Sigmoid colon (tissue), 7 donors: ENCODE results near the gene DENND2A. TPM values are rescaled to one million over a fixed set of nuclear protein-coding genes. Genes with fewer than 3 reads are reported as not detected.
"Not testable (repeated sequence)": the region's sequence is repeated elsewhere in the genome, so short reads cannot be mapped to it uniquely, and the experiment has no call there.

Source experiments
- DNase-seq: peaks from one replicate; pipeline ENCODE4 v3.0.0-alpha.2; 2019
- H3K27ac ChIP-seq, 4 donors: fragments of 200-600 bp; sonication (generic); one replicate each; pipeline ENCODE4 v1.5.1; 2016 to 2019; ENCODE audit warnings: mild to moderate bottlenecking in 1 of 4
- H3K27me3 ChIP-seq, 3 donors: fragments of 200-600 bp; sonication (generic); one replicate each; pipeline ENCODE4 v1.5.1; 2019; ENCODE audit warnings: mild to moderate bottlenecking in 1 of 3
- H3K36me3 ChIP-seq, 4 donors: fragments of 200-600 bp; sonication (generic); one replicate each; pipeline ENCODE4 v1.5.1; 2016 to 2019
- H3K4me1 ChIP-seq, 4 donors: fragments of 200-600 bp; sonication (generic); one replicate each; pipeline ENCODE4 v1.5.1; 2017 to 2019
- H3K4me3 ChIP-seq, 4 donors: fragments of 200-600 bp; sonication (generic); one replicate each; pipeline ENCODE4 v1.5.1; 2017 to 2019; ENCODE audit warnings: mild to moderate bottlenecking in 2 of 4, moderate library complexity in 1 of 4
- H3K9me3 ChIP-seq, 4 donors: fragments of 200-600 bp in 3 of 4; sonication (generic) in 3 of 4; one replicate each; pipeline versions ENCODE4 v1.5.1 to v1.6.1; 2013 to 2019
- EP300 ChIP-seq, 4 donors: sonication (generic); formaldehyde crosslinking; IDR thresholded peaks; one replicate each; pipeline ENCODE4 v1.6.1; 2017; ENCODE audit warnings: antibody characterized with exemption in 4 of 4
- POLR2A ChIP-seq, 2 donors: fragments of 450-650 bp; IDR thresholded peaks; one replicate each; pipeline ENCODE4 v1.6.1; 2016; ENCODE audit warnings: antibody characterized with exemption in 2 of 2, mild to moderate bottlenecking in 2 of 2, moderate library complexity in 2 of 2
- POLR2AphosphoS5 ChIP-seq, 4 donors: sonication (generic); formaldehyde crosslinking; IDR thresholded peaks; one replicate each; pipeline ENCODE4 v1.6.1; 2017; ENCODE audit warnings: antibody characterized with exemption in 4 of 4
- WGBS, 2 donors: extraction: QIAGEN DNeasy Blood & Tissue Kit; methylation state at CpG; one replicate each; pipeline ENCODE4 v1.1.7; 2013; 5-methylcytosine and 5-hydroxymethylcytosine counted together
- intact Hi-C: fragments of 100-400 bp; cut with DNase I; formaldehyde crosslinking; loops from one replicate; pipeline ENCODE4 v1.15.1; 2023
- polyA plus RNA-seq, 3 donors: library from polyadenylated mRNA; stranded (reverse); fragments of 200-250 nt; gene quantifications; one replicate each; pipeline ENCODE4 v1.2.3, GENCODE V29; 2013
- total RNA-seq, 4 donors: library from RNA; depleted of rRNA; stranded (reverse); fragments of >200 nt; gene quantifications; one replicate each; pipeline ENCODE4 v1.1.0, GENCODE V29; 2016
- TF ChIP-seq, protein P1 (sequence below), 4 experiments: fragments of 450-650 bp in 3 of 4; fragments of 200-600 bp in 1 of 4; IDR thresholded peaks; one replicate each; pipeline ENCODE4 v1.5.1; 2016 to 2019; ENCODE audit warnings: antibody characterized with exemption in 4 of 4, mild to moderate bottlenecking in 3 of 4, moderate library complexity in 2 of 4
- donor health status: healthy with polysubstance abuse.
- donor health status: Bipolar disorder and iron deficiency.
- donor health status: healthy.

The DENND2A gene
- total and polyA plus RNA-seq, 7 donors: 6.2 to 38.8 (median 11.4) TPM

DNA sequence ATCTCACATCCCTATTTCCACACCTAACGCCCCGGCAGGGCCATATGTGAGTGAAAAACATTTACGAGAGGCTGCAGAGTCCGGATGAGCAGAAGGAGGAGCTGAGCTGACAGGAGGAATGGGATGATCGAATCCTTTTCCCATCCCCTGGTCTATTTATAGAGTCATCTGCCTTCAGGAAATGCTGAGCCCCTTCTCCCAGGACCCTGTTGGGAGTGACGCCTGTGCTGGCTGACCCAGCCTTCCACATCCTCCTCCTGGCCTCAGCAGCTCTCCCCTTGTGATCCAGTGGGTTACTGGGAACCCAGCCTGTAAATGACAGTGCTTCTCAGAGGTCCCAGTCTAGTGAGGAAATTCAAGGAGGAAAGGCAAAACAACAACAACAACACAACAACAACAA lies 16.6 kb downstream of the DENND2A start:
- Histone ChIP-seq H3K4me1 (peaks cover 0 to 33% (median 23%) of the 10 kb centered on the region in 4 donors), H3K27me3 (no peaks in the 10 kb centered on the region), H3K9me3 (no peaks in the 10 kb centered on the region), H3K36me3 (no peaks in the 10 kb centered on the region), H3K4me3 (no peak overlapping the region), H3K27ac (peak overlapping the region; percentile 40 to 84 (median 70))
- TF ChIP-seq POLR2A (IDR thresholded peaks at IDR 0.05) (no peak), EP300 (IDR thresholded peaks at IDR 0.05) (no peak), POLR2AphosphoS5 (IDR thresholded peaks at IDR 0.05) (no peak)
- TF ChIP-seq, protein P1, sequence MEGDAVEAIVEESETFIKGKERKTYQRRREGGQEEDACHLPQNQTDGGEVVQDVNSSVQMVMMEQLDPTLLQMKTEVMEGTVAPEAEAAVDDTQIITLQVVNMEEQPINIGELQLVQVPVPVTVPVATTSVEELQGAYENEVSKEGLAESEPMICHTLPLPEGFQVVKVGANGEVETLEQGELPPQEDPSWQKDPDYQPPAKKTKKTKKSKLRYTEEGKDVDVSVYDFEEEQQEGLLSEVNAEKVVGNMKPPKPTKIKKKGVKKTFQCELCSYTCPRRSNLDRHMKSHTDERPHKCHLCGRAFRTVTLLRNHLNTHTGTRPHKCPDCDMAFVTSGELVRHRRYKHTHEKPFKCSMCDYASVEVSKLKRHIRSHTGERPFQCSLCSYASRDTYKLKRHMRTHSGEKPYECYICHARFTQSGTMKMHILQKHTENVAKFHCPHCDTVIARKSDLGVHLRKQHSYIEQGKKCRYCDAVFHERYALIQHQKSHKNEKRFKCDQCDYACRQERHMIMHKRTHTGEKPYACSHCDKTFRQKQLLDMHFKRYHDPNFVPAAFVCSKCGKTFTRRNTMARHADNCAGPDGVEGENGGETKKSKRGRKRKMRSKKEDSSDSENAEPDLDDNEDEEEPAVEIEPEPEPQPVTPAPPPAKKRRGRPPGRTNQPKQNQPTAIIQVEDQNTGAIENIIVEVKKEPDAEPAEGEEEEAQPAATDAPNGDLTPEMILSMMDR (IDR thresholded peaks at IDR 0.05): no peak
- WGBS, 2 donors: 77 to 86% methylated on average over 6 of the region's 6 CpGs
- intact Hi-C loops: no loop called here
- peak; percentile 90 for DNase-seq

DNA sequence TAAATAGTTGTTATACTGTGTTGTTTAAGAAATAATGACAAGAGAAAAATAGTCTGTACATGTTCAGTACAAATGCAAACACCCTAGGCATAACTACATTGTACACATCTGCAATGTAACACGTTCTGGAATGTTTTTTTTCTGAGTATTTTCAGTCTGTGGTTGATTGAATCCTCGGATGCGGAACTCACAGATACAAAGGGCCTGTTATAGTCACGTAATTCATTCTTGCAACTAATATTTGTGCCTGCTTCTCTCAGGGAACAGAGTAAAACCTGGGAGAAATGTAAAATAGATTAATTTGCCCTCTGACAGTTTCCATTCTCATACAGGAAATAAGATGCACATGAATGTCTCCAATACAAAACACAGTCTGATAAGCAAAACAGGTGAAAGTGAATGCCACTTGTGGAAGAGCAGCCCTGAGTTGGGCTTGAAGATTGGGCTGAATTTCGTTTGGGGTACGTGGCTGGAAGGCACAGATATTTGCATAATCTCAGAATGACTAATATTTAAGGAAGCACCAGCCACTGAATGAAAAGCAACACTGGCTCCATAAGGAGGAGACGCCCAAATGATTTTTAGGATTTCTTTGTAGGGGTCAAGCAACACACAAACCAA lies 19.1 kb downstream of the DENND2A start:
- Histone ChIP-seq H3K4me3 (no peak overlapping the region), H3K4me1 (peaks cover 0 to 19% (median 14%) of the 10 kb centered on the region in 4 donors), H3K9me3 (no peaks in the 10 kb centered on the region), H3K27me3 (no peaks in the 10 kb centered on the region), H3K27ac (peak overlapping the region in 2 of 4 donors; percentile 4 to 33), H3K36me3 (no peaks in the 10 kb centered on the region)
- 71 to 72% methylated on average over 7 of the region's 7 CpGs for WGBS, 2 donors
- intact Hi-C loops: no loop called here
- TF ChIP-seq POLR2A (IDR thresholded peaks at IDR 0.05) (no peak), POLR2AphosphoS5 (IDR thresholded peaks at IDR 0.05) (no peak), EP300 (IDR thresholded peaks at IDR 0.05) (no peak)
- TF ChIP-seq, protein P1 (IDR thresholded peaks at IDR 0.05): no peak
- DNase-seq: no peak

GRCh38 chr7:140619915-140620510 lies 20.6 kb downstream of the DENND2A start:
- Histone ChIP-seq H3K27ac (peak overlapping the region in 2 of 4 donors; percentile 18 to 20), H3K4me1 (peaks cover 0 to 12% (median 7%) of the 10 kb centered on the region in 4 donors)
- DNase-seq, H3K9me3 ChIP-seq, H3K36me3 ChIP-seq, intact Hi-C loops, H3K4me3 ChIP-seq, H3K27me3 ChIP-seq: not testable (repeated sequence)
- WGBS, 2 donors: 93% methylated on average over 11 of the region's 11 CpGs

GRCh38 chr7:140619176-140619575 lies 21.4 kb downstream of the DENND2A start:
- H3K4me3 ChIP-seq: no peak overlapping the region
- TF ChIP-seq EP300 (IDR thresholded peaks at IDR 0.05) (no peak), POLR2A (IDR thresholded peaks at IDR 0.05) (no peak), POLR2AphosphoS5 (IDR thresholded peaks at IDR 0.05) (no peak)
- TF ChIP-seq, protein P1 (IDR thresholded peaks at IDR 0.05): no peak
- H3K4me1 ChIP-seq: peaks cover 0 to 7% (median 4%) of the 10 kb centered on the region in 4 donors
- intact Hi-C loops: no loop called here
- no peaks in the 10 kb centered on the region for H3K27me3 ChIP-seq
- H3K27ac ChIP-seq: no peak overlapping the region
- no peaks in the 10 kb centered on the region for H3K9me3 ChIP-seq
- no peak for DNase-seq
- no peaks in the 10 kb centered on the region for H3K36me3 ChIP-seq
- 80 to 82% methylated on average over 1 of the region's 1 CpG for WGBS, 2 donors

DNA sequence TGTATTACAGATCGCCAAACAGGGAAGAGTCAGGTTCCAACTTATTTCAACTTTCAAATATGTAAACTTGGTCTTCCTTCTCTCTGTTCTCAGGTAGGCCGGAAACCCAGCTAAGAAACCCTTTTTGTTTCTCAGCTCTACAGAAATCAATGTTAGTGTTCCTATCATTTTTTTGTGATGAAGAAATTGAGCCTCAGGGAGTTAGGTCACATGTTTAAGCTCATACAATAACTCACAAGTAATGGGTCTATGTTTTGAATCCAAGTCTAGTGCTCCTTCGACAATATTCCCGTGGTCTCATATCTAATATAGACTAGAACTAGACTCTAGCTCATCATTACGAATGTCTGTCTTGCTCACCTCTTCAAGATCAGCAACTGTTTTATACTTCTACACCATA lies 22.3 kb downstream of the DENND2A start:
- no peak overlapping the region for H3K4me3 ChIP-seq
- no peak for DNase-seq
- H3K4me1 ChIP-seq: no peaks in the 10 kb centered on the region
- 90 to 94% methylated on average over 5 of the region's 5 CpGs for WGBS, 2 donors
- no peaks in the 10 kb centered on the region for H3K36me3 ChIP-seq
- no peaks in the 10 kb centered on the region for H3K9me3 ChIP-seq
- intact Hi-C loops: no loop called here
- H3K27me3 ChIP-seq: no peaks in the 10 kb centered on the region
- no peak overlapping the region for H3K27ac ChIP-seq
- TF ChIP-seq, protein P1 (IDR thresholded peaks at IDR 0.05): no peak
- no peak for TF ChIP-seq POLR2A (IDR thresholded peaks at IDR 0.05)
- no peak for TF ChIP-seq POLR2AphosphoS5 (IDR thresholded peaks at IDR 0.05)
- no peak for TF ChIP-seq EP300 (IDR thresholded peaks at IDR 0.05)
